Suprapubic skin (tissue), 3 donors: Measurements from ENCODE around the gene CFAP97D2.

Source experiments
- CTCF ChIP-seq, 2 donors: fragments of 200-600 bp in 1 of 2; fragments of 450-650 bp in 1 of 2; sonication (generic) in 1 of 2; IDR thresholded peaks; one replicate each; pipeline ENCODE4 v1.5.1; 2016 to 2019; ENCODE audit warnings: antibody characterized with exemption in 2 of 2, mild to moderate bottlenecking in 1 of 2, moderate library complexity in 1 of 2
- POLR2A ChIP-seq, 2 donors: fragments of 450-650 bp; IDR thresholded peaks; one replicate each; pipeline ENCODE4 v1.6.1; 2017; ENCODE audit warnings: antibody characterized with exemption in 2 of 2, mild to moderate bottlenecking in 2 of 2, moderate library complexity in 2 of 2

DNA sequence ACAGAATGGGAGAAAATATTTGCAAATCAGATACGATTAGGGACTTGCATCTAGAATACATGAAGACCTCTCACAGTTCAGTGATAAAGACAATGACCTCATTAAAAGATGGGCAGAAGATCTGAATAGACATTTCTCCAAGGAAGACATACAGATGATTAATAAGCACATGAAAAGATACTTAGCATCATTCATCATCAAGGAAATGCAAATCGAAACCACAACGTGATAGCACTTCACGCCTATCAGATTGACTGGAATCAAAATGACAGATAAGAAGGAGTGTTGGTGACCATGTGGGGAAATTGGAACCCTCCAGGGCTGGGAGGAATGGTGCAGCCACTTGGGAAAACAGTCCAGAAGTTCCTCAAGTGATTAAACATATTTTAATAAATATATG is 25.8 kb downstream of the CFAP97D2 start:
- TF ChIP-seq CTCF (IDR thresholded peaks at IDR 0.05) (no peak), POLR2A (IDR thresholded peaks at IDR 0.05) (no peak)
